Smooth muscle cell of the pulmonary artery (primary cell): Measurements from ENCODE around the gene WFDC1. TPM values are rescaled to one million over a fixed set of nuclear protein-coding genes. Genes with fewer than 3 reads are reported as not detected.

Source experiments
- total RNA-seq: library from RNA; depleted of rRNA; stranded (reverse); fragments of >200 nt; gene quantifications from 2 replicates; pipeline ENCODE4 v1.2.3, GENCODE V29; 2014

Gene WFDC1
- total RNA-seq, result 4.9 and 25.1 TPM in 2 replicates

GRCh38 chr16:84294531-84295142 lies at the start of gene WFDC1:
WFDC1 (plus strand) TSS chr16:84294878; CDS start chr16:84294972, 94 bp downstream.

GRCh38 chr16:84368308-84368996 lies 73.8 kb downstream of the WFDC1 start, which contains the start of gene ATP2C2:
ATP2C2 (plus strand) TSS chr16:84368538; CDS start chr16:84368616, 78 bp downstream.

Other genes with a start within 250 kb of the WFDC1 start
- gene MBTPS1, start 177.9 kb upstream of the WFDC1 start, total RNA-seq, result 162 and 163 TPM in 2 replicates
- gene HSDL1, start 149.7 kb upstream of the WFDC1 start, total RNA-seq, result 18.8 and 23.7 TPM in 2 replicates
- gene DNAAF1, start 149.6 kb upstream of the WFDC1 start, total RNA-seq, result not detected in 2 replicates
- 14.3 and 18.5 TPM in 2 replicates for gene TAF1C, start 107.8 kb upstream of the WFDC1 start, total RNA-seq
- not detected in 2 replicates for gene ADAD2, start 103.7 kb upstream of the WFDC1 start, total RNA-seq
- gene KCNG4, start 54.9 kb upstream of the WFDC1 start, total RNA-seq, result not detected in 2 replicates
- gene ATP2C2, start 73.7 kb downstream of the WFDC1 start, total RNA-seq, result not detected in 2 replicates
- gene MEAK7, start 209.8 kb downstream of the WFDC1 start, total RNA-seq, result 16.9 and 22.1 TPM in 2 replicates